ENCODE results near the gene HIF1A. TPM values are rescaled to one million over a fixed set of nuclear protein-coding genes. Genes with fewer than 3 reads are reported as not detected.

Gene HIF1A
- total and polyA plus RNA-seq, 2 of the 13 experiments (the other 11 are each of a cell fraction or from before 2014, with no cell fraction given), result 41.0 to 126 TPM

- no peaks in the 10 kb centered on the region for H3K9me3 ChIP-seq (ENCODE audit: low read length)
- ChIA-PET CTCF (ENCODE audit: low intra/inter-chr PET ratio, low total read pairs) (no interaction called here), POLR2A (no interaction called here)
- no TSS peak for BruUV-seq (replicated peaks)
- no peak overlapping the region for H3K4me3 ChIP-seq (replicated peaks in 1 of 3; ENCODE audit: insufficient read depth in 1 of 3, low read depth in 2 of 3, low read length in 3 of 3)
- in situ Hi-C loops (cut with HindIII; ENCODE audit: extremely low pct_ligation_motif_present, low pct_unique_long_range_greater_than_20kb) (no loop called here), intact Hi-C loops (cut with micrococcal nuclease; ENCODE audit: unreplicated experiment) (no loop called here)
- no peak overlapping the region for H2AFZ ChIP-seq (ENCODE audit: low read length)
- H3K27ac ChIP-seq (ENCODE audit: extremely low read length, insufficient read depth, low read length), result no peak overlapping the region
- DNase-seq (ENCODE audit: low spot score) (no peak), FAIRE-seq (no peak), ATAC-seq (no peak)
- peaks cover 11% of the 10 kb centered on the region for H3K4me1 ChIP-seq (ENCODE audit: insufficient read depth, low read length)
- H3K79me2 ChIP-seq (ENCODE audit: insufficient read depth, low read length), result peaks cover 11% of the 10 kb centered on the region
- WGBS (ENCODE audit: low lambda C conversion rate), result 91% methylated on average over 3 of the region's 3 CpGs
- no peak overlapping the region for H3K4me2 ChIP-seq (ENCODE audit: low read depth, low read length)
- TF ChIP-seq MAFF (IDR thresholded peaks at IDR 0.05; ENCODE audit: low read depth, low read length), result 0 out of 2 replicates have a peak, but pooled peaks have one; percentile 31
- no peak for TF ChIP-seq GLMP (CRISPR knock-in tag; IDR thresholded peaks at IDR 0.05; ENCODE audit: borderline replicate concordance)
- peak; percentile 37 to 72; a peak in 3 of 4 replicates for TF ChIP-seq MAFK (conservative IDR thresholded peaks at IDR 0.05 in 1 of 2, IDR thresholded peaks at IDR 0.05 in 1 of 2; ENCODE audit: low read length in 2 of 2)
- no peak overlapping the region for H3K9ac ChIP-seq (ENCODE audit: insufficient read depth, low read depth, low read length)
- no peaks in the 10 kb centered on the region for H3K27me3 ChIP-seq (ENCODE audit: control insufficient read depth in 1 of 2, insufficient read depth in 2 of 2, low read length in 2 of 2)
- H3K36me3 ChIP-seq (replicated peaks in 1 of 2; ENCODE audit: control insufficient read depth in 1 of 2, insufficient read depth in 2 of 2, low read length in 2 of 2), result peaks cover 7 to 39% of the 10 kb centered on the region in 2 experiments
- no peaks in the 10 kb centered on the region for H4K20me1 ChIP-seq (ENCODE audit: insufficient read depth, low read length)
Observed at GRCh38 chr14:61769893-61770292, 74.6 kb downstream of the HIF1A start.

- H3K27me3 ChIP-seq (ENCODE audit: control insufficient read depth in 1 of 2, insufficient read depth in 2 of 2, low read length in 2 of 2), result no peaks in the 10 kb centered on the region
- ATAC-seq (no peak), DNase-seq (ENCODE audit: low spot score) (no peak), FAIRE-seq (no peak)
- no peak overlapping the region for H2AFZ ChIP-seq (ENCODE audit: low read length)
- H3K9ac ChIP-seq (ENCODE audit: insufficient read depth, low read depth, low read length), result no peak overlapping the region
- no peak overlapping the region for H3K4me2 ChIP-seq (ENCODE audit: low read depth, low read length)
- intact Hi-C loops (cut with micrococcal nuclease; ENCODE audit: unreplicated experiment), result no loop called here
- WGBS (ENCODE audit: low lambda C conversion rate), result 100% methylated on average over 1 of the region's 1 CpG
- BruUV-seq (replicated peaks), result no TSS peak
- H3K4me1 ChIP-seq (ENCODE audit: insufficient read depth, low read length), result no peaks in the 10 kb centered on the region
- H3K27ac ChIP-seq (ENCODE audit: extremely low read length, insufficient read depth, low read length), result no peak overlapping the region
- POLR2A ChIA-PET, result no interaction called here
- CTCF ChIA-PET (ENCODE audit: low intra/inter-chr PET ratio, low total read pairs), result no interaction called here
- no peaks in the 10 kb centered on the region for H3K79me2 ChIP-seq (ENCODE audit: insufficient read depth, low read length)
- H3K36me3 ChIP-seq (replicated peaks in 1 of 2; ENCODE audit: control insufficient read depth in 1 of 2, insufficient read depth in 2 of 2, low read length in 2 of 2), result peaks cover 11 to 65% of the 10 kb centered on the region in 2 experiments
- H3K4me3 ChIP-seq (replicated peaks in 1 of 3; ENCODE audit: insufficient read depth in 1 of 3, low read depth in 2 of 3, low read length in 3 of 3), result no peak overlapping the region
- in situ Hi-C loops (cut with HindIII; ENCODE audit: extremely low pct_ligation_motif_present, low pct_unique_long_range_greater_than_20kb), result no loop called here
- H3K9me3 ChIP-seq (ENCODE audit: low read length), result no peaks in the 10 kb centered on the region
- no peaks in the 10 kb centered on the region for H4K20me1 ChIP-seq (ENCODE audit: insufficient read depth, low read length)
- TF ChIP-seq ZNF7 (CRISPR knock-in tag; IDR thresholded peaks at IDR 0.05), result no peak
- TF ChIP-seq STAG1 (CRISPR knock-in tag; IDR thresholded peaks at IDR 0.05), result no peak
- TF ChIP-seq MTF1 (CRISPR knock-in tag; IDR thresholded peaks at IDR 0.05), result no peak
- TF ChIP-seq IKZF1 (IDR thresholded peaks at IDR 0.05), result no peak
- TF ChIP-seq ZFP36L2 (CRISPR knock-in tag; IDR thresholded peaks at IDR 0.05), result no peak
- TF ChIP-seq JUND (CRISPR knock-in tag; IDR thresholded peaks at IDR 0.05), result no peak
- TF ChIP-seq, protein P1, sequence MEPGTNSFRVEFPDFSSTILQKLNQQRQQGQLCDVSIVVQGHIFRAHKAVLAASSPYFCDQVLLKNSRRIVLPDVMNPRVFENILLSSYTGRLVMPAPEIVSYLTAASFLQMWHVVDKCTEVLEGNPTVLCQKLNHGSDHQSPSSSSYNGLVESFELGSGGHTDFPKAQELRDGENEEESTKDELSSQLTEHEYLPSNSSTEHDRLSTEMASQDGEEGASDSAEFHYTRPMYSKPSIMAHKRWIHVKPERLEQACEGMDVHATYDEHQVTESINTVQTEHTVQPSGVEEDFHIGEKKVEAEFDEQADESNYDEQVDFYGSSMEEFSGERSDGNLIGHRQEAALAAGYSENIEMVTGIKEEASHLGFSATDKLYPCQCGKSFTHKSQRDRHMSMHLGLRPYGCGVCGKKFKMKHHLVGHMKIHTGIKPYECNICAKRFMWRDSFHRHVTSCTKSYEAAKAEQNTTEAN (CRISPR knock-in tag; conservative IDR thresholded peaks at IDR 0.05), result no peak
- TF ChIP-seq ELF4 (CRISPR knock-in tag; IDR thresholded peaks at IDR 0.05; ENCODE audit: borderline replicate concordance), result no peak
- TF ChIP-seq JDP2 (CRISPR knock-in tag; IDR thresholded peaks at IDR 0.05; ENCODE audit: borderline replicate concordance), result no peak
- TF ChIP-seq NFIB (CRISPR knock-in tag; IDR thresholded peaks at IDR 0.05; ENCODE audit: borderline replicate concordance), result no peak
- no peak for TF ChIP-seq CSRNP1 (CRISPR knock-in tag; IDR thresholded peaks at IDR 0.05)
- no peak for TF ChIP-seq ZNF484 (CRISPR knock-in tag; IDR thresholded peaks at IDR 0.05; ENCODE audit: borderline replicate concordance, low read depth)
- TF ChIP-seq PHF8 (CRISPR knock-in tag; IDR thresholded peaks at IDR 0.05), result no peak
- TF ChIP-seq NCOR1 (IDR thresholded peaks at IDR 0.05; ENCODE audit: borderline replicate concordance, low read length), result no peak
Observed at GRCh38 chr14:61774861-61775260, 79.5 kb downstream of the HIF1A start.

Measured in HepG2 (cell line).